Measurements from ENCODE around the gene ZBED5. TPM values are rescaled to one million over a fixed set of nuclear protein-coding genes. Genes with fewer than 3 reads are reported as not detected.
A peak's percentile ranks its signal among the peaks of the same experiment; 100 is the strongest.
"Not testable (repeated sequence)": the region's sequence is repeated elsewhere in the genome, so short reads cannot be mapped to it uniquely, and the experiment has no call there.

ZBED5 gene
- total RNA-seq, 1 experiment from 2014 or later: 27.5 TPM

- in situ Hi-C loops (cut with HindIII; ENCODE audit: low pct_unique_long_range_greater_than_20kb, low sequenced_read_pairs): no loop called here
- peak; percentile 97 for DNase-seq (ENCODE audit: low read depth, low spot score)
Observed at GRCh38 chr11:10886652-10887250, 28.9 kb upstream of the ZBED5 start.

GRCh38 chr11:10885703-10886363 is 28.0 kb upstream of the ZBED5 start:
- in situ Hi-C loops (cut with HindIII; ENCODE audit: low pct_unique_long_range_greater_than_20kb, low sequenced_read_pairs): no loop called here
- peak; percentile 29 for DNase-seq (ENCODE audit: low read depth, low spot score)

GRCh38 chr11:10884292-10884691 is 26.4 kb upstream of the ZBED5 start:
- DNase-seq (ENCODE audit: low read depth, low spot score); in situ Hi-C loops (cut with HindIII; ENCODE audit: low pct_unique_long_range_greater_than_20kb, low sequenced_read_pairs): not testable (repeated sequence)

GRCh38 chr11:10881892-10882291 is 24.0 kb upstream of the ZBED5 start:
- in situ Hi-C loops (cut with HindIII; ENCODE audit: low pct_unique_long_range_greater_than_20kb, low sequenced_read_pairs): no loop called here
- DNase-seq (ENCODE audit: low read depth, low spot score): no peak

- in situ Hi-C loops (cut with HindIII; ENCODE audit: low pct_unique_long_range_greater_than_20kb, low sequenced_read_pairs): no loop called here
- DNase-seq (ENCODE audit: low read depth, low spot score): peak; percentile 85
Observed at GRCh38 chr11:10878408-10879214, 20.8 kb upstream of the ZBED5 start.

GRCh38 chr11:10876158-10876557 is 18.3 kb upstream of the ZBED5 start:
- peak; percentile 43 for DNase-seq (ENCODE audit: low read depth, low spot score)
- in situ Hi-C loops (cut with HindIII; ENCODE audit: low pct_unique_long_range_greater_than_20kb, low sequenced_read_pairs): no loop called here

- in situ Hi-C loops (cut with HindIII; ENCODE audit: low pct_unique_long_range_greater_than_20kb, low sequenced_read_pairs): no loop called here
Observed at GRCh38 chr11:10875430-10876021, 17.7 kb upstream of the ZBED5 start.

GRCh38 chr11:10872097-10872496 is 14.2 kb upstream of the ZBED5 start:
- in situ Hi-C loops (cut with HindIII; ENCODE audit: low pct_unique_long_range_greater_than_20kb, low sequenced_read_pairs): no loop called here
- no peak for DNase-seq (ENCODE audit: low read depth, low spot score)

More at GRCh38 chr11:10875430-10876021, 17.7 kb upstream of the ZBED5 start:
- DNase-seq (ENCODE audit: low read depth, low spot score): no peak

- no peak for DNase-seq (ENCODE audit: low read depth, low spot score)
- in situ Hi-C loops (cut with HindIII; ENCODE audit: low pct_unique_long_range_greater_than_20kb, low sequenced_read_pairs): no loop called here
Observed at GRCh38 chr11:10868352-10868751, 10.5 kb upstream of the ZBED5 start.

GRCh38 chr11:10866893-10867331 is 9.1 kb upstream of the ZBED5 start:
- peak; percentile 10 for DNase-seq (ENCODE audit: low read depth, low spot score)

GRCh38 chr11:10865837-10866270 is 8.0 kb upstream of the ZBED5 start:
- in situ Hi-C loops (cut with HindIII; ENCODE audit: low pct_unique_long_range_greater_than_20kb, low sequenced_read_pairs): no loop called here
- no peak for DNase-seq (ENCODE audit: low read depth, low spot score)

More at GRCh38 chr11:10866893-10867331, 9.1 kb upstream of the ZBED5 start:
- in situ Hi-C loops (cut with HindIII; ENCODE audit: low pct_unique_long_range_greater_than_20kb, low sequenced_read_pairs): no loop called here

- no peak for DNase-seq (ENCODE audit: low read depth, low spot score)
Observed at GRCh38 chr11:10864688-10865087, 6.8 kb upstream of the ZBED5 start.

GRCh38 chr11:10862446-10862845 is 4.6 kb upstream of the ZBED5 start:
- in situ Hi-C loops (cut with HindIII; ENCODE audit: low pct_unique_long_range_greater_than_20kb, low sequenced_read_pairs): no loop called here
- DNase-seq (ENCODE audit: low read depth, low spot score): no peak

More at GRCh38 chr11:10864688-10865087, 6.8 kb upstream of the ZBED5 start:
- in situ Hi-C loops (cut with HindIII; ENCODE audit: low pct_unique_long_range_greater_than_20kb, low sequenced_read_pairs): no loop called here

GRCh38 chr11:10861799-10862198 is 3.9 kb upstream of the ZBED5 start:
- in situ Hi-C loops (cut with HindIII; ENCODE audit: low pct_unique_long_range_greater_than_20kb, low sequenced_read_pairs): no loop called here
- no peak for DNase-seq (ENCODE audit: low read depth, low spot score)

- DNase-seq (ENCODE audit: low read depth, low spot score): no peak
- in situ Hi-C loops (cut with HindIII; ENCODE audit: low pct_unique_long_range_greater_than_20kb, low sequenced_read_pairs): no loop called here
Observed at GRCh38 chr11:10861047-10861446, 3.2 kb upstream of the ZBED5 start.

GRCh38 chr11:10858439-10859325 is 829 bp upstream of the ZBED5 start:
- in situ Hi-C loops (cut with HindIII; ENCODE audit: low pct_unique_long_range_greater_than_20kb, low sequenced_read_pairs): no loop called here
- no peak for DNase-seq (ENCODE audit: low read depth, low spot score)

GRCh38 chr11:10857459-10857708 is 469 bp downstream of the ZBED5 start:
- no peak for DNase-seq (ENCODE audit: low read depth, low spot score)
- in situ Hi-C loops (cut with HindIII; ENCODE audit: low pct_unique_long_range_greater_than_20kb, low sequenced_read_pairs): no loop called here
